ENCODE data around the gene MB21D2. TPM values are rescaled to one million over a fixed set of nuclear protein-coding genes. Genes with fewer than 3 reads are reported as not detected.
"Not testable (repeated sequence)": the region's sequence is repeated elsewhere in the genome, so short reads cannot be mapped to it uniquely, and the experiment has no call there.

Gene MB21D2
- total RNA-seq, 1 experiment from 2014 or later: 54.1 TPM

DNA sequence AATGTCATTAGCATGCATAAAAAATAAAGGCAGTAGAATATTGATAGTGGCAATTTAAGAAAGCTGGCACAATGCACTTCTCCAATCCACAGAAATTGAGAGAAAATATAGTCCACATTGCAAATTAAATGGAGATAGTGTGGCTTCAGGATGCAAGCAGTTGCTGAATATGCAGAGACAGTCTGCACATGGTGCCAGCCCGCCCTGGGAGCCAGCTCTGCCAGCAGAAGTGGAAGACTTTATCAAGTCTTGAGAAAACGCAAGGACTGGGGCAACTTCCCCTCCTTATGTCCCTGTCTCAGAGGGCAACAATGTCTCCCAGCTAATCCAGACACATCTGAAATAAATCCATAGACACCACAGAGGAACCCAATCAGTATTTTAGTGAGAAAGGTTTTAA lies 57.2 kb downstream of the MB21D2 start:
- DNase-seq (ENCODE audit: low read depth): no peak

DNA sequence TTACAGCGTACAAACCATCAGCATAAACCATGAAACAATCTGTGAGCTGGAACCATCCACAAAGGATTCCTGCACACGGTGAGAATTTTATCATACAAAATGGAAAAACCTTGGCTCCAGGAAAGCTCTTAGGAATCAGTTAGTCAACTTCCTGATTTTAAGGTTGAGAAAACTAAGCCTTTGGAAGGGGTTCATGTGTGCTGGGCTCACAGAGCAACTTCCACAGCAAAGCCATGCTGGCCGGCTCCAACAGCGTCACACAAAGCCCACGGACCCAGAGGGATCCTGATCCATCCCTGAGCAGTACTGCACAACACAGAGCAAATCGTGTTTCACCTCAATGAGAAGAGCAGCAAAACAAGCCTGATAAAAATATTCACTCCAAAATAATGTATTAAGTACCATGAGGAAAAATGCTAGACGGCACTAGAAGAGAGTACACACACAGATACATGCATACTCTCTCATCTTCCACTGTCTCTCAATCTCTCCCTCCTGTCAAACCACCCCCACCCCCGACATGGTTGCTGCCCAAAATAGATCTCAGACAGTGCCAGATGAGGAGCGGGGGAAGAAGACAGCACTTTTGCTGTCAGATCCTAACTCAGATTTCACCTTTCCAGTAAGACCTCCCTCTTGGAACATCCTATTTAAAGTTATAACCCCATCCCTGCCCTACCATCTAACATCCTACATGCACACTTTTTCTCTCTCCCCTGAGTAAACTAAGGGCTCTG lies 58.6 kb downstream of the MB21D2 start:
- no peak for DNase-seq (ENCODE audit: low read depth)

DNA sequence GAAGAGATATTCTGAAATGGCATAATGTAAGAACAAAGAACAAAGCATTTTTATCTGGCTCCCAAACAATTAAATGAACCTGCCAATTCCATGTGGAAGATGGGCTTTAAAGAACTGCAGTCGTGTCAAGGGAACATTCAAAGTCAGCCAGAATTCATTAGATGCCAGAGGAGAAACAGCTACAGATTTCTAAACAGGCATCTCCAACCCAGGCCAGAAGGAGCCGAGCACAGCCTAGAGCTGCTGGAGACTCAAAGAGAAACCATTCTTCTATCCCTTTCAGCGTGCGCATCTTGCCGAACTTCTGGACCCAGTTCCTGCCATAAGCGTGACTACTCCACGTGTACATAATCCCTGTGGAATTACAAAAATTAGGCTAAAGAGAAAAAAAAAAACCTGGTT lies 60.4 kb downstream of the MB21D2 start:
- DNase-seq (ENCODE audit: low read depth): no peak

DNA sequence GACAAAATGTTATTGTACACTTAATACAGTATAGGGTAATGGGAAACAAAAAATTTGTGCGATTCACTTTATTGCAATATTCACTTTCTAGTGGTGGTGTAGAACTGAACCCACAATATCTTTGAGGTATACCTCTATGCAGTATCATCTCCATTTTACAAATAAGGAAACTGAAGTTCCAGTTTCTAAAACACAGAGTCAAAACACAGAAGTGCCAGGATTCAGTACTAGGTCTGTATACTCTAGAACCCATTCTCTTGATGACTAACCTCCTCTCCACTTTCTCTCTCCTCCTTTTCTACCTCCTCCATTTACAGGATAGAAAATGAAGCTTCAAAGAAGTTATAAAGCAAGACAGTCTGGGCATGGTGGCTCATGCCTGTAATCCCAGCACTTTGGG lies 62.2 kb downstream of the MB21D2 start:
- DNase-seq (ENCODE audit: low read depth): no peak

DNA sequence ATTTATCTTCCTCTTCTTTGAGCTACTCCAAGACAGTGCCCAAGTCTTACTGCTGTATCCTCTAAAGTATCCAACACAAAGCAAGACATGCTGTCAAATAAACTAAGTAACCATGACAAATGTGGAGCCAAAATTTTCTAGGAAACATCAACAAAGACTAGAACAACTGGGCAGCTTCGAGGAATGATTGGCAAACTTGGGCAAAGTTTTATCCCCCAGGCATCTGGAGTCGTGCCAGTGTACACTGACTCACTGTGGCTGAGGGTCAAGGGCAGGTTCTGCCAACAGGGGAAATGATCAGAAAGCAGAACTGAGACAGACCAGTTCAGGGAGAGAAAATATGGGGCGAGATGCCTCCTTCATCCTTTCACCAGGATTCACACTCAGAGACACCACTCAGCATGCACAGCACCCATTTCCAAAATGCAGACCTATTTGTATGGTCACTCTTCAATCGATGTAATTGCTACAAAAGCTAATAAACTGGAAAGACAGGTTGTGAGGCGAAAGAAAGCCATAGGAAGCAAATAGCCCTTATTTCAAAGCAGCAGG lies 65.8 kb downstream of the MB21D2 start:
- DNase-seq (ENCODE audit: low read depth): peak; percentile 93

DNA sequence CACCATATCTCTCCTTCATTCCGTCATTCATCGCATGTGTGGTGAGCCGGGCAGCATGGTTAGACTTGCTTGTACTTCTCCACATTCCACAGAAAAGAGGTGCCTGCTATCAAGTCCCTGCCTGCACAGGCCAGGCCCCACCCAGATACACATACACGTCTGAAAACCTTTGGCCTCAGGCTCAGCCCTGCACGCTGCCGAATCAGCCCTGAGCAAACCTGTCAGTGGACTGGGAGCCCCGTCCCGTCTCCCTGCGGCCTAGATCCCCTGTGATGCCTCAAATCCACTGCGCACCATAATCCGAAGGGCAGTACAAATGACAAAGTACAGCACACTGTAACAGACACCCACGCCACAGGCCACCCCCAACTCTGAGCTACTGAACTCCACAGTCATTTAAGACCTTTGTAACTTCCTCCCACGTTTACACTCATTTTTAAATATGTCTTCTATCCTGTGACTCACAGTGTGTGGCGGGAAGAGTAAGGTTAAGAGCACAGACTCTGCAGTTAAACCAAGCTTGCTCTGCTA lies 67.1 kb downstream of the MB21D2 start:
- DNase-seq (ENCODE audit: low read depth): peak; percentile 78

DNA sequence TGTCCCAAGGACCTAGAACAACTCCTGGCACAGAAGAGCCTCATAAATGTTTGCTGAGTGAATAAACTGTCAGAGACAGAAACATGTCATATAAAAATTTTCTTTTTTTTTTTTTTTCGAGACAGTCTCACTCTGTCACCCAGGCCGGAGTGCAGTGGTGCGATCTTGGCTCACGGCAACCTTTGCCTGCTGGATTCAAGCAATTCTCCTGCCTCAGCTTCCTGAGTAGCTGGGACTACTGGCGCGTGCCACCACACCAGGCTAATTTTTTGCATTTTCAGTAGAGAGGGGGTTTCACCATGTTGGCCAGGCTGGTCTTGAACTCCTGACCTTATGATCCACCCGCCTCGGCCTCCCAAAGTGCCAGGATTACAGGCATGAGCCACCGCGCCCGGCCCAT lies 67.8 kb downstream of the MB21D2 start:
- not testable (repeated sequence) for DNase-seq (ENCODE audit: low read depth)

DNA sequence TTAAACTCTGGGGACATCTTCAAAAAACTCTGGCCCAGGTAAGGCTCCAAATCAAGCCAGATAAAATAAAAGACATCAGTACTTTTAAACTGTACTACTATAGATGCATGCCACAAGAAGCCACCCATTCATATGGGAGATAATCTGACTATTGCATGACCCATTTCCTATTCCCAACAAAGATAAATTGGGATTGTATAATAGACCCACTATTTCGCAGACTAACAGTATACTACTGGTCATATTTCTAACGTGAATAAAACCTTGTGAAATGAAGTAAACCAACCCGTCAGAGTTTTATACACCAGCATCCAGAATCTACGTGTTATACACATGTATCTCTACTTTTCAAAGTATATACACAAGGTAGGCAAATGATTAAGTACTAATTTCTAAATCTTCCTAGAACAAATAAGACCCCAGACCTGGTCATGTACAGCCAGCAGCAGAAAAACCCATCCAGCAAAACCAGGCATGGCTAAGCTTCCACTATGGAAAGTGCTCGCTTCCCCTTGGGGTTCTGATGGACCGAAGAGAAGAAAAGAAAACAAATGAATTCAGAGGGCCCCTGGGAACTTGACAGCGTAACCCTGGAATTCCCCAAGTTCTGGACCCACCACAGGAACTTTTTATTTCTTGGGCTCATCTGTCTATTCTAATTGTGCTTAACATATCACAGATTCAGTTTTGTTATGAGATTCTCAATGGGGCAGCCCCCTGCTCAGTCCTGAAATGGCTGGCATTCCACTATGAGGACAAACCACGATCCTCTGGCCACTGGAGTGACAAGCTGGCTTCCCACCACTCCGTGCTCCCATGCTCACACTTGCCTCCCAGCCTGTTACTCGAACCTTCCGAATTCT lies 69.1 kb downstream of the MB21D2 start:
- DNase-seq (ENCODE audit: low read depth): peak; percentile 48

DNA sequence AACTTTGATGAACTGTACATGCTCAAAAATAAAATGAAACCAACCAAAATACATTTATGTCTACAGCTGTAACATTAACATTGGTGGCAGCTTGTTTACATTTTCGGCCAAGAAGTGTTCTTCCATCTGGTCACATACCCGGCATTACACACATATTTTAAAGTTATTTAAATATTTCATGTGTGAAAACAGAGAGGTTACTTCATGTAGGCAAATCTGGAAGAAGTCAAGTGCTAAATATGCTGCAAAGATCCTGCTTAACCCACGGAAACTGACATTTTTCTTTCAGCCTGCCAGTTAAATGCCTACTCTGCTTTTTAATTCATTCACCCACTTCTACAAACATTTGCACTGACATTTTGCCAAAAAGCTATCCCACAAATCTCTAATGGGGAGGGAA lies 69.7 kb downstream of the MB21D2 start:
- DNase-seq (ENCODE audit: low read depth): no peak

DNA sequence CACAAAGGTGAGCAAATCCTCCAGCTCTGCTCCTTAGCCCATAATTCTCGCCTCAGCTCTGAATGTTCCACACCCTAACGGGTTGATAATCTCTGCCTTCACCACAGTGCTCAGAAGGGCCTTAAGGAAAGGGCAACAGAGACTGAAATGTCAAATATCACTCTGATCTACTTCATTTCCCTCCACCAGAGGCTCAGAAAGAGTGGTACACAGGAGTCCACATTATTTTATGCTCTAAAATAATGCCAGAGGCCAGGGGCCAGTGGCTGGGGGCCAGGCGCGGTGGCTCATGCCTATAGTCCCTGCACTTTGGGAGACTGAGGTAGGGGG lies 72.2 kb downstream of the MB21D2 start:
- no peak for DNase-seq (ENCODE audit: low read depth)

DNA sequence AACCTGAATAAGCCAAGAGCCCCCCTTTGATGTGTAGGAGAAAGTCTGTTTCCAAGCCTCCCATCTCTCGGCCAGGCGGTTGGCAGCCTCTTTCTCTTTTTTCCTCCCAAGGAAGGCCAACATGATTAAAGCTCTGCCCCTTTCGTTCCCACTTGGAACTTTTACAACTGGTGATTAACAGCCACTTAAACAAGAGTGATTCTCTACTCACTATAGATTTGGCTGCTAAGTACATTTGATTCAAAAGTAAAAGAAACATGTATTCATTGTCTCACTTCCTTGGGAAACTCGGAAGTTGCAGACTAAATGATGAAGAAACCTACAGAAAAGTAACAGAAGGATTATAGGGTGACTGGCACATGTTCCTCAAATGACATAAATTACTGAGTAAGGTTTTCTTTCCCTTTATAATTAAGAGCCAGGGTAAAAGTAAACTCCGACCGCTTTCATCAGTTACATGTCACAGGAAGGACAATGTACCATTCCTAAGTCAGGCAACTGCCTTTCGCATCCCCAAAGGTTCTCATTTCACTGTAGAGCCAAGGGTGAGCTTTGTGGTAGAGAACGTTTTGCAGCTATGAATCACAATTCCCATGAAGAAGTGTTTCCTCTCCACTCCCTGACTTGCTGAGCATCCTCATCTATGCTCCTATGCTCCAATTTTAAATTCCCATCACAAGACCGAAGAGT lies 72.7 kb downstream of the MB21D2 start:
- DNase-seq (ENCODE audit: low read depth): peak; percentile 44

DNA sequence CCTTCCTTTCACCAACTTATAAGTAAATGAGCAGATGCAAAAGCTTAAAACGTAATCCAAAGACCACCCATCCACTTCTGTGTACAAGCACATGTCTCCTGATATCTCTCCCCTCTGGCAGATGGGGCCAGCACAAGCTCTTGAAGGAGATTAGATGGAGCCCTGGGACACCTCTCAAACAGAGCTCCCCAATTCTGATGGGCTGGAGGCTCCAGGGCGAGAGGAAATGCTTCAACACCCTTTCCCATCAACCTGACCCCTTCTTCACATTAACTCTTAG lies 73.2 kb downstream of the MB21D2 start:
- no peak for DNase-seq (ENCODE audit: low read depth)

DNA sequence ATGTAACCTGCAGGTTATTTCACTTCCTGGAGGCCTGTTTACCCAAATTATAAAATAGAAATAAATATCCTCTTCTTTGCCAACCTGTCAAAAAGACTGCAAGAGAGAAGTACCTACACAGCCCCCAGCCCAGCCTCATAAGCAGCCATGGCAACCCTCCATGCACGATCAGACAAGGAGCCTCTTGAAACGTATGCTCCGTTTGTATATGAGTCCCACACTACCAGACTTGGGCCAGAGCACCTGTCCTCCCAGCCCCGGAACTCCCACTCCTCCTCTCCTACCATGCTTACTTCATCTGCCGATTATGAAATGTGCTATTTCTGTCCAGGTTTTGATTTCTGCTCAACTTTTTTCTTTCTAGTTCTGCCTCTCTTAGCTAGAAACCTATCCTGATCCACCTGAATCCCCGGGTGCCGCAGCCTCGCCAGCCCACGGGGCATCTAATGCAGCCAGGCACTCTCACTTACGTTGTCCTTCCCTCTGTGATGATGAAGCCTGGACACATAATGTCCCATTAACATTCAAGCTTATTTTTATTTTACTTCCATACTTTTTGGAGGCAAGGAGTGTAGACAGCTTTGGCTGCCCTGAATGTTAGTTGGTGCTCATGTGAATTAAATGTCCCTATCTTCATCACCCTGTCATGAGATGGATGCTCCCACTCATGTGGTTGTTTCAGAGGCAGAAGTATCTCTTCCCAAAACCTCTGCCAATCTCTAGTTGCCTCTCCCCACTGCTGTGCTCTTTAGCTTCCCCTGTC lies 73.8 kb downstream of the MB21D2 start:
- no peak for DNase-seq (ENCODE audit: low read depth)

DNA sequence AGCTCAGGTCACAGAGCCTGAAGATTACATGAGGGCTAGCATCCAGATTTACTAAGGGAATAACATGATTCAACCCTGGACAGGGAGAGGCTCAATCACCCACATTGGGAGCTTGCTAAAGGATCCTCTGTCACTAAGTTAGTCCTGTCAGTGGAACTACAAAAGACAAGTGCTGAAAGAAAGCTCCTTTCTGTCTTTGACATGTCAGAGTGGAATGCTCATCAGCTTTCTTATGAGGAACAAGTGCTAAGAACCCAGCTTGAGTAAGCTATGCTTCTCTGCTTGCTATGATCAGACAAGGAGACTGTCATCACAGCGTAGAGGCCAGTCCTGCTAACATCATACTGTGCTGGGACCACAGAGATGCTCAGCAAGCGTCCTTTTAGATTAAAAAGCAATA lies 74.5 kb downstream of the MB21D2 start:
- no peak for DNase-seq (ENCODE audit: low read depth)

DNA sequence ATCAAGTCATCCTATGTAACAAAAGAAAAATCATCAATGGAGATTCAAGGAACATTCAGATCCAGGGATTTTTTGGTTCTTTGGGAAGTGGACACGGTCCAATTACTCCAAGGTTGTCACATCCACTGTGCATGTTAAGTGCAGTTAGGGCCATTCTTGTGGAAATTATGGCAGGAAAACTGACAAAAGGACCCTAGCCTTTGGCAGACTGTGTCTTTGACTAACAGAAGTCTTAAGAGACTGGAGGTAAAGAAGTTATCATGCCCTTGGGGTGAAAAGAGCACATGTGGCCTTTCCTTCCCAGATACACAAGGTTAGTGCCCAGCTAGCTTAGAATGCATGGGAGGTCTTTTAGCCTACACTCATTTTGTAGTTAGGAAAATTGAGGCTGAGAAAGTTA lies 74.9 kb downstream of the MB21D2 start:
- no peak for DNase-seq (ENCODE audit: low read depth)

DNA sequence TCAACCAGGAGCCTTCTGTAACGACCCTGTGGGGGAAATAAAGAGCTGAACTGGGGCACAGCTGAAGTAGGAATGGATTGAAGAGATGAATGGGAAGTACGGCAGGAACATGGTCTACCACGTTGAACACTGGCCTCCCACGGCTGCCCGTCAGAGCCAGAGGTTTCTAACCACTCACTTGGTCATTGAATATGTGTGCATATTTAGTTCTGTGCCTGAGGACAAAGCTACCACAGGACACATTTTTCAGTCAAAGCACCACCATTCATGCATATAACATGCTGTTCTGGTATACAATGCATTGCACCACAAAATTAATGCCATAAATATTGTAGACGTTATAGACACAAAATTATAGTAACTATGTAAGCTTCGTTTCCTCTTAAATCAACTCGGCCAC lies 75.5 kb downstream of the MB21D2 start:
- DNase-seq (ENCODE audit: low read depth): no peak

DNA sequence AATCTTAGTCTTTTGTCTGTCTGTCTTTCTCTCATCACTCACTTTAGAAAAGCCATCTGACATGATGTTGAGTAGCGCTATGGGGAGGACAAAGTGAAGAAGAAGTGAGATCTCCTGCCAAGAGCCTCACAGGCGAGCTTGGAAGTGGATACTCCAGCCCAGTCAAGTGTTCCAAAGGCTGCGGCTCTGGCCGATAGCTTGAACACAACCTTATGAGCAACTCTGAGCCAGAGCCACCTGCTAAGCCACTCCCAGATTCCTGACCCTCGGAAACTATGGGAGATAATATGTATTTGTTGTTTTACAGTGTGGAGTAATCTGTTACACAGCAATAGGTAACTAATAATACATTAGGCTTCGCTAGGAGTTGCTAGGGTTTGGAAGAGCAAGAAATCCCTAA lies 76.2 kb downstream of the MB21D2 start:
- DNase-seq (ENCODE audit: low read depth): no peak

DNA sequence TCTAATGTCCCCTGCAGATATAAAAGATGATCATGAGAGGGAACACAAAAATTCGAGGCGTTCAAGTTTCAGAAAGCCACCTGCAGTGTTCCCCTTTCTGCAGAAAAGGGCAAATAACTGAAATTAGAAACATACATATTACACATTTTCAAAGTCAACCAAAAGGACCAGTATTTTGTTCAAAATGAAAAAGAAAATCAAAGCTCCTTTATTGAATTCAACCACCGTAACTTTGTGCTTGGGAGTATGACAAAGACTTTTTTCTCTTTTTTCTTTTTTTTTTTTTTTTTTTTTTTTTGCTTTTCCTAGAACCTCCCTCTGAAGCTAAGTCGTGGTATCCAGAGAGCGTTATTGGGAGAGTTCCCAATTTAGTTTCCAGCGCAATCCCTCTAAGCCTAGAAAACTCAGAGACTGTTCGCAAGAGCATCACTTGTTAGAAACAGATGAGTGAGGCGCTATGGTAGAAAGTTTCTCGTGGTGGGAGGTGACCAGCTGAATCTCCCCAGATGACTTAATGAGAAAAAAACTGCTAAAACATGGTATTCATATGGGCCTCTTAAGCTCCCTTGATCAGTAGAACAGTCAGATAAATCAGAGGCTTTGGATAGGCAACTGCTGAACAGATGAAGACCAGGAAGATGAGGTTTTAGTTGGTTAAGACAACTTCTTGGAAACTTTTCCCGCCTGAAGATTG lies 77.4 kb downstream of the MB21D2 start:
- no peak for DNase-seq (ENCODE audit: low read depth)

DNA sequence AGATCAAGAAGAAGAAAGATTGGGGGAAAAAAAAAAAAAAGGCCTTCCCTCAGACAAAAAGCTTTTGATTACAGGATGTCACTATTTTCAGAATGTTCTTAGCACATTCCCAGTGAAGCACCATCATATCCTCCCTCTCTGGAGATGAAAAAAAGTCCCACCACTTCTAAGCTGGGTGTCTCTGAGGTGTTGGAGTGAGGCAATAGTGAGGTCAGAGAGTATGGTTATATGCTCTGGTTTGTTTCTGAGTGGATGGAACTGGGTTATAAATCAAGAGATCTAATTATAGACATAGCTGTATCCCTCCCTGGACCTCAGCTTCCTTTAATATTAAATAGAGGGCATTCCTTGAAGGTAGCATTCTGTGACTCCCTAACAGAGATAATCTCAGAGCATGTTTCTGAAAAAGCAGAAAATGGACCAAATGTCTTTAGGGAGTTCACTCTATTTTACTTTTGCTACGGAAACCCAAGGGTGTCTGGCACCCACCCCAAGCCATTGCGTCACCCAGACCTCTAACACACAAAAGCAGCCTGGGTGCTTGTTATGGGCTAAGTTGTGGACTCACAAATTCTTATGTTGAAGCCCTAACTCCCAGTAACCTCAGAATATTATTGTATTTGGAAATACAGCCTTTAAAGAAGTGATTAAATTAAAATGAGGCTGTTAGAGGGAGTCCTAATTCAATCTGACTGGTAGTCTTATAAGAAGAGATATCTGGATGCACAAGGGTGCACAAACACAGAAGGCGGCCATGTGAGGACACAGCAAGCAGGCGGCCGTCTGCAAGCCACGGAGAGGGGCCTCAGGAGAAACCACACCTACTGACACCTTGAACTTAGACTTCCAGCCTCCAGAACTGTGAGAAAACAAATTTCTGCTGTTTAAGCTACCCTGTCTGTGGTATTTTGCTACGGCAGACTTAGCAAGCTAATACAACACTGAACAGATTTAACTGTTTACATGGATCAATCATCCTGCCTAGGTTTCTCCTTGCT lies 81.5 kb downstream of the MB21D2 start:
- DNase-seq (ENCODE audit: low read depth): peak; percentile 47

DNA sequence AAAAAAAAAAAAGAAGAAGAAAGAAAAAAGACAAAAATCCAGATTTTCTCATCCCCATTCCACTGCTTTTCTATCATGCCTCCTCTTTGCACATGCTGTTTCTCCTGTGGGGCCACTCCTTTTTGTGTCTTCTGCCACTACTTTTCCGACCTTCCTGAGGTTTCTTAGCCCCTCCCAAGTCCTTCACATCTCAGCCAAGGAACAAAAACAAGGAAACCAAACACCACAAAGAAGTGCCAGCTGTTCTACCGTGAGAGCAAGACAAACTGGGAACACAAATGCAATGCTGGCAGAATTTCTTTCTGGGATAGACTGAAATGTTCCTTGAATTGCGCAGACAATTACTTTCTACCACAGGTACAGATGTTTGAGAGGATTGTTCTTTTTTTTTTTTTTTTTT lies 83.2 kb downstream of the MB21D2 start:
- DNase-seq (ENCODE audit: low read depth): no peak
